ENCODE data around the gene UBXN7.

GRCh38 chr3:196377321-196377720, 54.9 kb downstream of the UBXN7 start:
- TF ChIP-seq CTCF (IDR thresholded peaks at IDR 0.05) (no peak), POLR2AphosphoS5 (IDR thresholded peaks at IDR 0.05) (no peak)

Data from suprapubic skin (tissue), 3 donors.